GM12878 (cell line): ENCODE data around the gene IDH3A. TPM values are rescaled to one million over a fixed set of nuclear protein-coding genes. Genes with fewer than 3 reads are reported as not detected.

ENCODE experiments used
- ATAC-seq: fragments of 200-7000 bp; cut with Tn5 transposase; 3 replicates; pipeline ENCODE4 v1.9.1; 2020; ENCODE audit warnings: mild to moderate bottlenecking, moderate library complexity
- BruUV-seq: library from RNA; stranded (reverse); fragments of 400-500 nt; replicated peaks from 2 replicates; lab custom pipeline; 2021; lab: Mats Ljungman, UMichigan
- CTCF ChIA-PET: fragments of 300-600 bp; sonication (Branson Sonifier 250); formaldehyde crosslinking; extraction: SDS; loops from one replicate; lab custom pipeline; 2021; ENCODE audit warnings: inconsistent platforms; lab: Yijun Ruan, JAX
- POLR2A ChIA-PET: fragments of 350-600 bp; formaldehyde crosslinking; extraction: SDS; loops from one replicate; lab custom pipeline; 2021; ENCODE audit warnings: inconsistent platforms; lab: Charles Lee
- RAD21 ChIA-PET: fragments of 300-600 bp; sonication (Branson Sonifier 250); formaldehyde crosslinking; loops from one replicate; lab custom pipeline; 2023; ENCODE audit warnings: antibody characterized with exemption; ENCODE audit not compliant: unreplicated experiment; lab: Charles Lee
- SMC1A ChIA-PET: fragments of 300-600 bp; sonication (Branson Sonifier 250); formaldehyde crosslinking; loops from one replicate; lab custom pipeline; 2023; ENCODE audit not compliant: unreplicated experiment, uncharacterized antibody; lab: Charles Lee
- DNase-seq: peaks from one replicate; pipeline ENCODE4 v3.0.0-alpha.2; 2011; ENCODE audit warnings: low read depth, low spot score
- FAIRE-seq: peaks from 3 replicates; lab custom pipeline; 2011; peaks lifted over from hg19 to GRCh38; lab: Jason Lieb, UNC
- H2AFZ ChIP-seq: 2 replicates; pipeline ENCODE4 v1.6.0; 2011; ENCODE audit warnings: low read depth, low read length, control low read depth; ENCODE audit not compliant: control insufficient read depth
- H3K27ac ChIP-seq: 2 replicates; pipeline ENCODE4 v1.5.1; 2011; ENCODE audit warnings: control low read depth; ENCODE audit not compliant: control insufficient read depth, insufficient read depth
- H3K27me3 ChIP-seq, 2 experiments: replicated peaks in 1 of 2; 2 replicates each; pipeline versions ENCODE4 v1.6.0 to v1.6.1; 2011; ENCODE audit warnings: low read length in 1 of 2; ENCODE audit not compliant: control insufficient read depth in 2 of 2, insufficient read depth in 2 of 2
- H3K36me3 ChIP-seq, 2 experiments: 2 replicates each; pipeline ENCODE4 v1.5.1; 2011; ENCODE audit warnings: low read length in 1 of 2; ENCODE audit not compliant: control insufficient read depth in 2 of 2, insufficient read depth in 2 of 2
- H3K4me1 ChIP-seq: 2 replicates; pipeline ENCODE4 v1.6.1; 2011; ENCODE audit warnings: mild to moderate bottlenecking, low read length, moderate library complexity, mixed read lengths; ENCODE audit not compliant: control insufficient read depth, insufficient read depth
- H3K4me2 ChIP-seq: 2 replicates; pipeline ENCODE4 v1.6.0; 2011; ENCODE audit warnings: control low read depth; ENCODE audit not compliant: control insufficient read depth, insufficient read depth
- H3K4me3 ChIP-seq: fragments of 200-600 bp; sonication (generic); 2 replicates; pipeline ENCODE4 v1.5.1; 2016
- H3K79me2 ChIP-seq: 2 replicates; pipeline ENCODE4 v1.6.0; 2011; ENCODE audit warnings: low read length; ENCODE audit not compliant: control insufficient read depth, insufficient read depth
- H3K9ac ChIP-seq: 2 replicates; pipeline ENCODE4 v1.8.0; 2011; ENCODE audit warnings: low read length, control low read depth, mixed read lengths; ENCODE audit not compliant: control insufficient read depth, insufficient read depth
- H3K9me3 ChIP-seq: replicated peaks from 3 replicates; pipeline ENCODE4 v1.5.1; 2011; ENCODE audit warnings: mild to moderate bottlenecking, low read length; ENCODE audit not compliant: control insufficient read depth, insufficient read depth
- H4K20me1 ChIP-seq: 2 replicates; pipeline ENCODE4 v1.6.0; 2011; ENCODE audit not compliant: control insufficient read depth, insufficient read depth
- ZNF207 ChIP-seq: fragments of 450-650 bp; IDR thresholded peaks from 2 replicates; pipeline ENCODE4 v1.6.1; 2014; ENCODE audit warnings: antibody characterized with exemption, mild to moderate bottlenecking, borderline replicate concordance
- WGBS: methylation state at CpG from one replicate; pipeline ENCODE4 v1.1.6; 2016; ENCODE audit warnings: low lambda C conversion rate; ENCODE audit not compliant: insufficient replicate concordance, insufficient coverage; ENCODE audit errors: missing lambda C conversion rate; 5-methylcytosine and 5-hydroxymethylcytosine counted together
- in situ Hi-C: fragments of 300-500 bp; cut with MboI; formaldehyde crosslinking; loops from 9 replicates; pipeline ENCODE4 v1.14.3; 2018; ENCODE audit warnings: mixed read lengths
- intact Hi-C: fragments of 100-400 bp; cut with micrococcal nuclease; formaldehyde crosslinking; loops from one replicate; pipeline ENCODE4 v1.14.2; 2022; ENCODE audit not compliant: unreplicated experiment
- polyA plus RNA-seq, 11 experiments: library from polyadenylated mRNA; depleted of rRNA in 4 of 11; unstranded in 6 of 11; stranded (reverse) in 5 of 11; fragments of >200 nt; fragmentation: Nextera tagmentation in 4 of 11; fragmentation: Illumina TruSeq in 1 of 11; extraction: Ambion mirVana in 4 of 11; extraction: Trizol in 1 of 11; gene quantifications; 1 replicate in 1 of 11; 2 replicates in 10 of 11; pipeline versions ENCODE4 v1.2.1 to v1.2.3, GENCODE V29; 2011 to 2016; ENCODE audit warnings: inconsistent platforms in 2 of 11, missing spikeins in 2 of 11, low read depth in 1 of 11
- total RNA-seq, 4 experiments: library from RNA; depleted of rRNA in 3 of 4; stranded (reverse); fragments of >200 nt in 3 of 4; fragmentation: Illumina TruSeq in 1 of 4; extraction: Trizol in 1 of 4; gene quantifications; 2 replicates each; pipeline versions ENCODE4 v1.2.1 to v1.2.3, GENCODE V29; 2013 to 2021
- TF ChIP-seq, protein P1 (sequence below): fragments of 450-650 bp; formaldehyde crosslinking; IDR thresholded peaks from 2 replicates; pipeline ENCODE4 v1.4.0; 2020; ENCODE audit warnings: mild to moderate bottlenecking, moderate library complexity

The IDH3A gene
- total and polyA plus RNA-seq, 10 of the 15 experiments (the other 5 are each of a cell fraction or from before 2014, with no cell fraction given): 83.9 to 254 (median 195) TPM

DNA sequence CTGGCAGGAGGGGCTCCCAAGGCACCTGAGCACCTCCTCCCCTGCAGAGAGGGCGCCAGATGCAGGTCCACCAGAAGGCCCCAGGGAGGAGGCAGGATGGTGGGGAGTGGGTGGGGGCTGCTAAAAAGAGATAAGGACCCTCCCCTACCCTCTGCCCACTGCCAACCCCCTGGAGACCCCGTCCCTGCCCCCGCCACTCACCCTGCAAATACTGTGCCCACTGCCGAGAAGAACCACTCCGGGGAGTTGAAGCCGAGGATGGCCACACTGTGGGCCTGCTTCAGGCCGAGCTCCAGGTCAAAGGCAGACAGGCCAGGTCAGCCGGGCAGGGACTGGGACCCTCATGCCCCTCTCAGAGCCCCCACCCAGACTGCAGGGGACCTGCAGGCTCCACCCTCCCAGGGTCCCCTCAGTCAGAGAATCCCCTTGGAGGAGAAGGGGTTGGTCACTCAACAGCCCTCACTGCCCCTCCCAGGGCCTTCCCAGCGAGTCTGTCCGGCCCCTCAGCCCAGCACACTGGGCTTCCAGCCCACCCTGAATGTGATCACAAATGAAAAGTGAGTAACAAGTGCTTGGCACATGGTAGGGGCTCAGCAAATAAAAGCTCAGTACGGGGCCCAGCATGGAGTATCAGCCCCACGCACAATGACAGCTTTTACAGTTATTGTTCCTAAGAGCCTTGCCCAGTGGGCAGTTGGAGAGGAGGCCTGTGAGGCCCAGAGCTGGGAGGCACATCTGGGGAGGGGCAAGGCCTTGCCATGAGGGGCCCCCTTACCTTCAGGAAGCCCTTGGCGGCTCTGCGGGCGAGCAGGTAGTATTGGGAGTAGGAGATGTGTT lies 44.8 kb downstream of the IDH3A start:
- no peak for FAIRE-seq
- Histone ChIP-seq H3K4me3 (no peak overlapping the region), H3K4me2 (no peak overlapping the region), H3K27me3 (peaks cover 0 to 2% of the 10 kb centered on the region in 2 experiments; a peak in 2 of 4 replicates), H4K20me1 (no peaks in the 10 kb centered on the region), H3K79me2 (no peaks in the 10 kb centered on the region), H2AFZ (no peak overlapping the region), H3K36me3 (no peaks in the 10 kb centered on the region), H3K9ac (no peak overlapping the region), H3K9me3 (no peaks in the 10 kb centered on the region; the same call in 2 of the 3 replicates), H3K4me1 (no peaks in the 10 kb centered on the region), H3K27ac (no peak overlapping the region)
- CTCF ChIA-PET: interaction anchor here (2.5 to 7.0 kb wide), 9 partner anchors 9 to 234 kb away, joined by 24 to 200 read pairs (median 70); partner anchors contain the start of gene CIB2
- no peak for TF ChIP-seq ZNF207
- TF ChIP-seq, protein P1, sequence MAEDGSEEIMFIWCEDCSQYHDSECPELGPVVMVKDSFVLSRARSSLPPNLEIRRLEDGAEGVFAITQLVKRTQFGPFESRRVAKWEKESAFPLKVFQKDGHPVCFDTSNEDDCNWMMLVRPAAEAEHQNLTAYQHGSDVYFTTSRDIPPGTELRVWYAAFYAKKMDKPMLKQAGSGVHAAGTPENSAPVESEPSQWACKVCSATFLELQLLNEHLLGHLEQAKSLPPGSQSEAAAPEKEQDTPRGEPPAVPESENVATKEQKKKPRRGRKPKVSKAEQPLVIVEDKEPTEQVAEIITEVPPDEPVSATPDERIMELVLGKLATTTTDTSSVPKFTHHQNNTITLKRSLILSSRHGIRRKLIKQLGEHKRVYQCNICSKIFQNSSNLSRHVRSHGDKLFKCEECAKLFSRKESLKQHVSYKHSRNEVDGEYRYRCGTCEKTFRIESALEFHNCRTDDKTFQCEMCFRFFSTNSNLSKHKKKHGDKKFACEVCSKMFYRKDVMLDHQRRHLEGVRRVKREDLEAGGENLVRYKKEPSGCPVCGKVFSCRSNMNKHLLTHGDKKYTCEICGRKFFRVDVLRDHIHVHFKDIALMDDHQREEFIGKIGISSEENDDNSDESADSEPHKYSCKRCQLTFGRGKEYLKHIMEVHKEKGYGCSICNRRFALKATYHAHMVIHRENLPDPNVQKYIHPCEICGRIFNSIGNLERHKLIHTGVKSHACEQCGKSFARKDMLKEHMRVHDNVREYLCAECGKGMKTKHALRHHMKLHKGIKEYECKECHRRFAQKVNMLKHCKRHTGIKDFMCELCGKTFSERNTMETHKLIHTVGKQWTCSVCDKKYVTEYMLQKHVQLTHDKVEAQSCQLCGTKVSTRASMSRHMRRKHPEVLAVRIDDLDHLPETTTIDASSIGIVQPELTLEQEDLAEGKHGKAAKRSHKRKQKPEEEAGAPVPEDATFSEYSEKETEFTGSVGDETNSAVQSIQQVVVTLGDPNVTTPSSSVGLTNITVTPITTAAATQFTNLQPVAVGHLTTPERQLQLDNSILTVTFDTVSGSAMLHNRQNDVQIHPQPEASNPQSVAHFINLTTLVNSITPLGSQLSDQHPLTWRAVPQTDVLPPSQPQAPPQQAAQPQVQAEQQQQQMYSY (CRISPR knock-in tag): no peak
- intact Hi-C loops (loop anchor here (2.0 kb wide), 1 partner anchor 47 kb away; no protein-coding TSS in a partner anchor), in situ Hi-C loops (no loop called here)
- SMC1A ChIA-PET: interaction anchor here (1.2 to 4.2 kb wide), 8 partner anchors 25 to 83 kb away, joined by 4 to 77 read pairs (median 16); partner anchors contain the start of gene CIB2
- RAD21 ChIA-PET: interaction anchor here (0.5 to 5.6 kb wide), 6 partner anchors 14 to 81 kb away, joined by 3 to 147 read pairs (median 18); partner anchors contain the start of gene CIB2
- WGBS: 39% methylated on average over 15 of the region's 15 CpGs
- DNase-seq: no peak
- no peak for ATAC-seq
- no TSS peak for BruUV-seq
- POLR2A ChIA-PET: interaction anchor here (2.2 kb wide), 1 partner anchor 62 kb away, joined by 9 read pairs; no protein-coding TSS in a partner anchor
